Measurements from ENCODE around the gene CORO1C. TPM values are rescaled to one million over a fixed set of nuclear protein-coding genes. Genes with fewer than 3 reads are reported as not detected.
A peak's percentile ranks its signal among the peaks of the same experiment; 100 is the strongest.

The CORO1C gene
- total RNA-seq, 1 experiment from 2014 or later: 91.2 TPM

GRCh38 chr12:108696111-108696995, 35.0 kb downstream of the CORO1C start:
- peak; percentile 97 for DNase-seq (ENCODE audit: low read depth)

GRCh38 chr12:108694812-108695278, 36.5 kb downstream of the CORO1C start:
- peak; percentile 8 for DNase-seq (ENCODE audit: low read depth)

GRCh38 chr12:108693751-108694150, 37.6 kb downstream of the CORO1C start:
- no peak for DNase-seq (ENCODE audit: low read depth)

GRCh38 chr12:108693186-108693730, 38.1 kb downstream of the CORO1C start:
- DNase-seq (ENCODE audit: low read depth): no peak

GRCh38 chr12:108691998-108692808, 39.1 kb downstream of the CORO1C start:
- no peak for DNase-seq (ENCODE audit: low read depth)

GRCh38 chr12:108691175-108691997, 39.9 kb downstream of the CORO1C start:
- peak; percentile 100 for DNase-seq (ENCODE audit: low read depth)

GRCh38 chr12:108690542-108691174, 40.7 kb downstream of the CORO1C start:
- DNase-seq (ENCODE audit: low read depth): no peak

GRCh38 chr12:108690191-108690518, 41.2 kb downstream of the CORO1C start:
- no peak for DNase-seq (ENCODE audit: low read depth)

GRCh38 chr12:108689314-108690190, 41.8 kb downstream of the CORO1C start:
- DNase-seq (ENCODE audit: low read depth): peak; percentile 58

GRCh38 chr12:108686780-108687179, 44.5 kb downstream of the CORO1C start:
- no peak for DNase-seq (ENCODE audit: low read depth)

GRCh38 chr12:108685469-108686260, 45.7 kb downstream of the CORO1C start:
- no peak for DNase-seq (ENCODE audit: low read depth)

- no peak for DNase-seq (ENCODE audit: low read depth)
Measured at GRCh38 chr12:108683906-108684556, 47.3 kb downstream of the CORO1C start.

- DNase-seq (ENCODE audit: low read depth): no peak
Measured at GRCh38 chr12:108681317-108681716, 50.0 kb downstream of the CORO1C start.

- no peak for DNase-seq (ENCODE audit: low read depth)
Measured at GRCh38 chr12:108679106-108679681, 52.1 kb downstream of the CORO1C start.

- no peak for DNase-seq (ENCODE audit: low read depth)
Measured at GRCh38 chr12:108678104-108678730, 53.1 kb downstream of the CORO1C start.

- DNase-seq (ENCODE audit: low read depth): no peak
Measured at GRCh38 chr12:108677381-108677780, 53.9 kb downstream of the CORO1C start.

- DNase-seq (ENCODE audit: low read depth): no peak
Measured at GRCh38 chr12:108676707-108677106, 54.6 kb downstream of the CORO1C start.

- DNase-seq (ENCODE audit: low read depth): no peak
Measured at GRCh38 chr12:108675792-108676191, 55.5 kb downstream of the CORO1C start.

All from RPMI7951 (cell line).